Right lung (tissue), 5 donors: ENCODE results near the gene ADAMTS2. TPM values are rescaled to one million over a fixed set of nuclear protein-coding genes. Genes with fewer than 3 reads are reported as not detected.

Experiments
- DNase-seq, 2 donors: peaks; one replicate each; pipeline ENCODE4 v3.0.0-alpha.2; 2013
- polyA plus RNA-seq, 5 donors: library from polyadenylated mRNA; unstranded; fragments of 120-200 nt; gene quantifications; one replicate each; pipeline versions ENCODE4 v1.2.1 to v1.2.3, GENCODE V29; 2013; ENCODE audit warnings: inconsistent platforms in 1 of 5, low replicate concordance in 1 of 5; ENCODE audit not compliant: insufficient read length in 5 of 5, insufficient read depth in 1 of 5

The ADAMTS2 gene
- polyA plus RNA-seq, 5 donors: 27.7 to 44.9 (median 31.5) TPM

DNA sequence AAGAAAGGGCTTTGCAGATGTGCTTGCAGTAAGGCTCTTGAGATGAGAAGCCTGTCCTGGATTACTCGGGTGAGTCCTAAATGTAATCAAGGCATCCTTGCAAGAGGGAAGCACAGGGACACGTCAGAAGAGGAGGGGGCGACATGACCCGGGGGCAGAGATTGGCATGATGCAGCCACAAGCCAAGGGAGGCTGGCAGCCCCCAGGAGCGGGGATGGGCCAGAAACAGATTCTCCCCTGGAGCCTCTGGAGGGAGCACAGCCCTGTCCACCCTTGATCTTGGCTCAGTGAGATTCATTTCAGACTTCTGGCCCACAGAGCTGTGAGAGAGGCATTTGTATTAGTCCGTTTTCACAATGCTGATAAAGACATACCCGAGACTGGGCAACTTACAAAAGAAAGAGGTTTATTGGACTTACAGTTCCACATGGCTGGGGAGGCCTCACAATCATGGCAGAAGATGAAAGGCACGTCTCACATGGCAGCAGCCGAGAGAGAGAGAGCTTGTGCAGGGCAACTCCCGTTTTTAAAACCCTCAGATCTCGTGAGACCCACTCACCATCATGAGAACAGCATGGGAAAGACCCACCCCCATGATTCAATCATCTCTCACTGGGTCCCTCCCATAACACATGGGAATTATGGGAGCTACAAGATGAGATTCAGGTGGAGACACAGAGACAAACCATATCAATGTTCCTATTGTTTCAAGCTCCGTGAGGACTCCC, 76.1 kb downstream of the ADAMTS2 start:
- no peak for DNase-seq

GRCh38 chr5:179268399-179268952, 76.8 kb downstream of the ADAMTS2 start:
- no peak for DNase-seq

GRCh38 chr5:179267671-179268083, 77.6 kb downstream of the ADAMTS2 start:
- DNase-seq: no peak

DNA sequence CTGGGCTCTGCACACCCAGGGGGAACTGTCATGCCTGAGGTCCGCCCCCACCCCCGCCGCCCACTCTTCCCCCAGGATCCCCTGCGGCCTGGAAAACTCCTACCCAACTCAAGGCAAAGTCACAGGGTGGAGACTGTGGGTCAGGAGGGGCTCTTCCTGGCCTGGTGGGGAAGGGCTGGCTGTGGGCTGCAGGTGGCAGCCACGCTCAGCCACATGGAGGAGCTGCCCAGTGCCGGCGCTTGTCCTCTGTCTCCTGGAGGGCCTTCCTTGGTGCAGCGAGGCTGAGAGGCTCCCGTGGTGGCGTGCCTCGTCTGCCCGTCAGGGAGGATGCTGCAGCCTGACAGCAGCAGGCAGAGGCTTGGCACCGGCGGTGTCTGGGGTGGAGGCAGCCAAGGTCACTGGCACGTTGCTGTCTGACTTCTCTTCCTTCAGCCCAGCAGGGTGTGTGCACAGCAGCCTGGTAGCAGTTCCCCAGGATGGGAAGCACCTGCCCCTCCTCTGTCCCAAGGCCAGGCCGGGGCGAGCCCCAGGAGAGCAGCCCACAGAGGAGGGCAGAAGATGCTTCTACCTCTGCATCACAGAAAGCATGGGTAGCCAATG, 78.1 kb downstream of the ADAMTS2 start:
- no peak for DNase-seq

DNA sequence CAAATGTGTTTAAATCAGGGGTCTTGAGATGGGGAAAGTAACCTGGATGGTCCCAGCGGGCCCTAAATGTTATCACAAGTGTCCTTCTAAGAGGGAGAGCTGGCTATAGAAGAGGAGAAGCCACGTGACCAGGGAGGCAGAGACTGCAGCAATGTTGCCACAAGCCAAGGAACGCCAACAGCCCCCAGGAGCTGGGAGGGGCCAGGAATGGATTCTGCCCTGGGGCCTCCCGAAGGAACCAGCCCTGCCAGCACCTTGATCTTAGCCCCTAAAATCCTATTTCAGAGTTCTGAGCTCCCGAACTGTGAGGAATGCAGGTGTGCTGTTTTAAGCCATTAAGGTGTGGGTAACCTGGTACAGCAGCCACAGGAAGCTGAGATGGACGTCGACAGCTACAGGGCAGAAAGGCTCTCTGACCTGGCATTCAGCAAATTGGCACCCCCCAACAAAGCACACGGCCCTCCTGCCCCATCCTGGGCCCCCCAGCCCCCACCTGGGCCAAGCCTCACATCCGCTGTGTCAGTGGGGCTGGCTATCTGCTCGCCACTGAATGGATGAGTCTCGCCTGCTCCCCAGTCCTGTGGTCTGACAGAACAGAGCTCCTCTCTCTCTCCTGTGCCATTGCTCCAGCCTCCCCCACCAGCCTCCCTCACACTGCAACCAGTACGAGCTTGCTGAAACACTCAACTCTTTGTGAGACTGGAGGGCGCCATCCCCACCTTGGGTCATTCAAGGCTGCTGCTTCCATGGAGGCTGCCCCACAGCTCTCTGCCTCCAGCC, 78.8 kb downstream of the ADAMTS2 start:
- DNase-seq: no peak

GRCh38 chr5:179265514-179266290, 79.6 kb downstream of the ADAMTS2 start:
- DNase-seq: peak; percentile 89

DNA sequence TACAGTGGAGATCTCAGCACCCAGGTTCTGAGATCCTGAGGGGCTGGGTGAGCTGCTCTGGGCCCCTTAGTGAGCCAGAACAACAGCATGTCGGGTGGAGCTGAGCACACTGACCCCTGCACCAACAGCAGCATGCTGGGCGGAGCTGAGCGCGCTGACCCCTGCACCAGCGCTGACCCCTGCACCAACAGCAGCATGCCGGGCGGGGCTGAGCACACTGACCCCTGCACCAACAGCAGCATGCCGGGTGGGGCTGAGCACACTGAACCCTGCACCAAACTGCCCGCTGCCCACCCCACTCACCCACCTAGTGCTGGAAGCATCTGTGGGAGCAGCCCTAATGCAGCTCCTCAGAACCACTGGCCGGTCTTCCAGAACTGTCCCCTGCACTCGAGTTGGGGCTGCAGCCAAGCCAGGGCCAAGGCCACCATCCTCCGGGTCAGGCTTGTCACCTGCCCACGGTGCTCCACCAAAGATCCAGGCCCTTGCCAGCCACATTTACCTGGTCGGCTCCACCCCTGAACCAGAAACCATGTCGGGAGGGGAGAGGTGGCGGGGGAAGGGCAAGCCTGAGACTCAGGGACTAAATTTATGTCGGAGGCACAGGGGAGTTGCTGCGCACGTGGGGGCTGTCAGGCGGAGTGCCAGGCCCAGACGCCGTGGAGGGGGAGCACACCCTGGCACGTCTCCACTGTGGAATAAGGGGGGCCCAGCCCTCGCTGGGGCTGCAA, 80.3 kb downstream of the ADAMTS2 start:
- DNase-seq: no peak

GRCh38 chr5:179264053-179264782, 81.0 kb downstream of the ADAMTS2 start:
- DNase-seq: no peak

DNA sequence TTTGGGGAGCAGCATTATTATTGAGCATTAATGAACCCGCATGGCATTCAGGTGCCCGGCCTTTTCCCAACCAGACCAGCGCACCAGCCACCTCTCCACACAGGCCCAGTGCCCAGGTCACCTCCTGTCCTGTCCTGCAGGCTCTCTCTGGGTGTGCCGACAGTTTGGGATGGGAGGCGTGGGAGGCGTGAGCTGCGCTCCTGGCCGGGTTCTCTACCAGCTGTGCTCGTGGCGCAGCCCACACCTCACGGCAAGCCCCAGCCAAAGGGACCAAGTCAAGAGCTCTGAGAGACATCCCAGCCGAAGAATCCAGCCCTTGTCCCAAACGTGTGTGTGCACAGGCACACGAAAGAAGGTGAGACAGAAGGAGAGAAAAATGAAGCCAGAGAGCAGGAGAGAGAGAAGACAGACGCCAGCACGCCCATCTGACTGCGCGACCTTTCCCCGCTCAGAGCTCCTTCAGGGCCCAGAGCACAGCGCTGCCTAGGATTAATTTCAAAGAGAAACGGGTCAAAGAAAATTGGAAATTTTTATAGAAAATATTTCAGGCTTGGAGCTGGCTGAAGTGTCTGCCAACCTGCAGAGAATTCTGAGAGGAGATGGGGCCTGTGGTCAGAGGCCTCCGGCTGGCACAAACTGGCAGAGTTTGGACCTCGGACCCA, 81.7 kb downstream of the ADAMTS2 start:
- no peak for DNase-seq

- DNase-seq: no peak
Measured at GRCh38 chr5:179262126-179262920, 82.9 kb downstream of the ADAMTS2 start.

- DNase-seq: peak in 1 of 2 donors; percentile 38
Measured at GRCh38 chr5:179261301-179262125, 83.7 kb downstream of the ADAMTS2 start.

DNA sequence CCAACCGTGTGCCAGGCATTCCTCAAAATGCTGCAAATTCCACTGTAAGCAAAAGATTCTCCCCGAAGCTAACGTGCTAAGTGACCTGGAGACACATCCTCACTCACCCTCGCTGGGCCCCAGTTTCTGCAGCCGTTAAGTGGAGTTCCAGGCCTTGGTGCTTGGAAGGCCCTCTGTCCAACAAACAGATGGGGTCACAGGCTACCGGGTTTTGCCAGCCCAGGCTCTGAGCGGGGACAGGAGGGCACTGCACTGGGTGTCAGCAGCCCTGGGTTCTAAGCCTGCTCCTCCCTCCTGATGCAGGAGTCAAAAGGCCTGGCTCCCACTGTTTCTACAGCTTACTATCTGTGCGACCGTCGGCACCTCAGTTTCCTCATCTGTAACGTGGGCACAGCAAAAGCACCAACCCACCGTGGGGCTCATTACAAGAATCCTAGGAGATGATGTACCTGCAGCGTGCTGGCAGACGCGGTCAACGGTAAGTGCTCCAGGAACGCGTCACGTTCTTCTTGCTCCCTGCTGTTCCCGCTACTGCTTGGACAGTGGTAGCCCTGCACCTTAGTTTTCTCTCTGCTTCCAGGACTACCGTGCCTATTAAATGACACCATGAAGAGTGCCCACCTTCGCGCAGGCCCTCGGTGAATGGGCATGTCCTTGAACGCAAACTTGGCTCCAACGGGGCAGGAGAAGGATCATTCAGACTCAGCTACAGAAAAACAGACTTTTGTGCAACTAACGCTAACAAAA, 84.8 kb downstream of the ADAMTS2 start:
- no peak for DNase-seq

DNA sequence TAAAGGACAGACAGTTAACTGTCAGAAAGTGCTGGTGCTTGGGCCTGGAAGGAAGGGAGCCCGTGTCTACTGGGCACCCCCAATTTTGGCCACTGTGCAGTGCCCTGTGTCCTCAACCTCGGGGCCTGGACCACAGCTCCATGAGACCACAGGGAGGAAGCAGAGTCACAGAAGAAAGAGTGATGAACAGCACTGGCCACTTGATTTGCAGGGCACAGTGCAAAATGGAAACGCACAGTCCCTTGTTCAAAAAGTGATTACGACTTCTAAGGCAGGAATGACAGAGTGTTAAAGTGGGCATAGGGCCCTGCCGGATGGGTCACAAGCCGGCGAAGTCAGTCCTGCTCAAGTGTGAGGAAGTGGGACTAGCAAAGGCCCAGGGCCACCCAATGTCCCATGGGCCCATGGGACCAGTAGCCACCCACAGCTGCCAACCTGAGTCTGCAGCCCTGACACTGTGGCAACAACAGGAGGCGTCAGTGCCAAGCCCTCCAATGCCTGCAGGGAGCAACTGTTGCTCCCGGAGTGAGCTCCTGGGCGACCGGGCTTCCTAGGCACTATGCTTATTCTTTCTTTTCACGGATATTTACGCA, 85.4 kb downstream of the ADAMTS2 start:
- DNase-seq: no peak

DNA sequence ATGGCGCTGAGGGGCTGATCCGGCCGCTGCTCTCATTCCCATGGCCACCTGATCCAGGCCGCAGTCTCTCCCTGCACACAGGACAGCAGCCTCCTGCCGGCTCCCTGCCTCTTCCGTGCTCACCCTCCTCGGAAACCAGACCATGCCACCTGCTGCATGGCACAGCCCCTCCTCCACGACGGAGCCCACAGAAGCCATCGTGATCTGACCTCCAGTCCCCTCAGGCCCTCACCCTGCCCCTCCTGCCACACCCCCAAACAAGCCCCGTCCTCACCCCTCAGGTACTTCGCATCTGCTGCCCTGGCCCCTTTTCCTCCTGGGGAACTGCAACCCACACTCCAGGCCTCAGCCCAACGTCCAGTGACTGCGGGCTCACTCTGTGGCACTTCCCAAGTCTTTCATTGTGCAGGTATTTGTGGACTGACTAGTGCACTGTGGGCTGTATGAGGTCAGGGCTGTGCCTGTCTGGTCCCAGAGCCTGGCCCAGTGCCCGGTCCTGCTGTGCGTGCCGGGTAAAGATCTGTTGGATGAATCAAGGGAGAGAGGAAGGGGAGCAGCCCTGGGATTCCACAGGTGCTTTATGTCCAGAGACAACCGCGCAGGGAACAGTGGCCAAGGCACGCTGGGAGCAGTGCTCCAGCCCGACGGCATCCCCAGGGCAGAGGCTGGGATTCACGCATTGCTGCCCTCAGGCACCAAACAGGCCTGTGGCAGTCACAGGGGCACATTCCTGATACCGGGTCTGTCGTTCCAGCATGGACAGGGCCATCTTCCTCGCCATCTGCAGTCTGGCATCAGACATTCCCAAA, 86.1 kb downstream of the ADAMTS2 start:
- no peak for DNase-seq

DNA sequence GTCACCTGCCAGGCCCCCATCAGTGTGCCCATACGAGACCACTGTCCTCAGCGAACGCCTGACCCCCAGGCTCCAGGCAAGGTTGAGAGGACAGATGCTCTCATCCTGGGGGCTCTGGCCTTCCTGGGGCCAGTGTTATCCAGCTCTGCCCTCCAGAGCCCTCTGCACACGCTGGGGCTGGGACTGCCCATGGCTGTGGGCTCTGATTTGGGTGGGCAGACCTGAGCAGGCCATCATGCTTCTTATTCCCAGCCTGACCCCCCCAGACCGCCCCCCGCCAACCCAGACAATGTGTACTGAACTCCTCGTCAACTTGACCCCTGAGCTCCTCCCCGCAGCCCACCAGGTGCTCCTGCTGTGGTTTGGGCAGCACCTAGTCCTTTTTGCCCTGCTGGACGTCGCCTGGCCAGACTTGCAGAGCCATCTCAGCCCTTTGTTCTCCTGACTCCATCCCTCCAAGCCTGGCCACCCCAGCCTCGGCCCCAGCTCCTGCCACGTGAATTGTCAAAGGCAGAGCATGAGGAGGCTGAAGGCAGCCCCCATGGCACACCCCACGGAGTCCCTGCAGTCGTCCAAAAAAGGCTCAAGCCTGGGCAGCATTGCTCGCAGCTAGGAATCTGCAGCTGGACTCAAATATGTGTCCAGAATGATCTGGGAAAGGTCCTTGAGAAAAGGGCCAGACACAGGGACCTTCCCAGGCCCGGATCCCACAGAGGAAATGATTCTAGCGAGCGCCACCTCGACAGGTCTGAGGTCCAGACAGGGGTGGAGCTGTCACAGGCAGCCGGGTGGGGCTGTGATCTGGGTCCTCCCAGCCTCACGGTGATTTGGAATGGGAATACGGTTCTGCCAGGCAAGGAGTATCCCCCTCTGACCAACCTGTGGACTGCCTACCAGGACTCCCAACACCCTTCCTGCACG, 87.0 kb downstream of the ADAMTS2 start:
- DNase-seq: no peak
